GM19452 (cell line): ENCODE data around the gene ENTPD8.
"Not testable (repeated sequence)": the region's sequence is repeated elsewhere in the genome, so short reads cannot be mapped to it uniquely, and the experiment has no call there.

ENCODE experiments used
- ATAC-seq: cut with Tn5 transposase; IDR thresholded peaks from one replicate; pipeline ENCODE4 v1.9.1; 2021; ENCODE audit not compliant: unreplicated experiment

The ENTPD8 gene

GRCh38 chr9:137459601-137460362, 18.6 kb upstream of the ENTPD8 start:
- ATAC-seq = no peak

- peak; percentile 77 for ATAC-seq
These were observed 18.0 kb upstream of the ENTPD8 start, which contains the start of gene NSMF for GRCh38 chr9:137459152-137459600. Gene NSMF, minus strand, starts transcription at chr9:137459334. Its CDS starts 232 bp downstream, at chr9:137459102.

- peak; percentile 25 for ATAC-seq
These were observed 17.3 kb upstream of the ENTPD8 start for GRCh38 chr9:137458194-137459151.

- no peak for ATAC-seq
These were observed 16.4 kb upstream of the ENTPD8 start for GRCh38 chr9:137457406-137458193.

GRCh38 chr9:137456864-137457405, 15.8 kb upstream of the ENTPD8 start:
- ATAC-seq = no peak

- no peak for ATAC-seq
These were observed 15.1 kb upstream of the ENTPD8 start for GRCh38 chr9:137456061-137456863.

GRCh38 chr9:137455359-137455991, 14.3 kb upstream of the ENTPD8 start:
- ATAC-seq = no peak

- no peak for ATAC-seq
These were observed 13.6 kb upstream of the ENTPD8 start for GRCh38 chr9:137454597-137455358.

GRCh38 chr9:137454145-137454596, 13.0 kb upstream of the ENTPD8 start:
- ATAC-seq = no peak

GRCh38 chr9:137453643-137454081, 12.5 kb upstream of the ENTPD8 start:
- ATAC-seq = no peak

- ATAC-seq = no peak
These were observed 11.8 kb upstream of the ENTPD8 start for GRCh38 chr9:137452761-137453642.

GRCh38 chr9:137452006-137452760, 11.0 kb upstream of the ENTPD8 start:
- no peak for ATAC-seq

- not testable (repeated sequence) for ATAC-seq
These were observed 10.3 kb upstream of the ENTPD8 start for GRCh38 chr9:137451264-137452005.

GRCh38 chr9:137450539-137451222, 9.5 kb upstream of the ENTPD8 start:
- not testable (repeated sequence) for ATAC-seq

- no peak for ATAC-seq
These were observed 8.9 kb upstream of the ENTPD8 start for GRCh38 chr9:137449931-137450538.
